Upper lobe of left lung (tissue), 6 donors: ENCODE results near the gene WNT8B. TPM values are rescaled to one million over a fixed set of nuclear protein-coding genes. Genes with fewer than 3 reads are reported as not detected.

ENCODE experiments used
- ATAC-seq, 2 donors: fragments of 200-7000 bp; cut with Tn5 transposase; one replicate each; pipeline ENCODE4 v1.9.1; 2022; ENCODE audit warnings: mild to moderate bottlenecking in 2 of 2, moderate library complexity in 2 of 2; ENCODE audit not compliant: low FRiP score in 2 of 2
- DNase-seq, 2 donors: peaks; one replicate each; pipeline ENCODE4 v3.0.0-alpha.2; 2019 to 2020
- H3K27ac ChIP-seq, 4 donors: fragments of 200-600 bp; sonication (generic); one replicate each; pipeline ENCODE4 v1.5.1; 2016 to 2019
- H3K27me3 ChIP-seq, 4 donors: fragments of 200-600 bp; sonication (generic); one replicate each; pipeline ENCODE4 v1.5.1; 2017 to 2019
- H3K36me3 ChIP-seq, 4 donors: fragments of 200-600 bp; sonication (generic); one replicate each; pipeline ENCODE4 v1.5.1; 2016 to 2019
- H3K4me1 ChIP-seq, 4 donors: fragments of 200-600 bp; sonication (generic); one replicate each; pipeline ENCODE4 v1.5.1; 2018 to 2019
- H3K4me3 ChIP-seq, 4 donors: fragments of 200-600 bp; sonication (generic); one replicate each; pipeline ENCODE4 v1.5.1; 2017 to 2019; ENCODE audit warnings: mild to moderate bottlenecking in 2 of 4, moderate library complexity in 1 of 4
- H3K9me3 ChIP-seq, 4 donors: fragments of 200-600 bp; sonication (generic); one replicate each; pipeline ENCODE4 v1.5.1; 2018 to 2019
- CTCF ChIP-seq, 6 experiments: fragments of 450-650 bp in 4 of 6; fragments of 200-600 bp in 2 of 6; sonication (generic) in 2 of 6; IDR thresholded peaks; one replicate each; pipeline ENCODE4 v1.5.1; 2016 to 2019; ENCODE audit warnings: antibody characterized with exemption in 6 of 6
- EP300 ChIP-seq, 4 donors: sonication (generic); formaldehyde crosslinking; IDR thresholded peaks; one replicate each; pipeline ENCODE4 v1.5.1; 2017; ENCODE audit warnings: antibody characterized with exemption in 4 of 4, control low read depth in 2 of 4
- POLR2A ChIP-seq, 4 donors: fragments of 450-650 bp; IDR thresholded peaks; one replicate each; pipeline ENCODE4 v1.5.1; 2016 to 2017; ENCODE audit warnings: antibody characterized with exemption in 4 of 4, mild to moderate bottlenecking in 2 of 4
- POLR2AphosphoS5 ChIP-seq, 2 donors: sonication (generic); formaldehyde crosslinking; IDR thresholded peaks; one replicate each; pipeline ENCODE4 v1.5.1; 2017; ENCODE audit warnings: antibody characterized with exemption in 2 of 2
- WGBS, 2 donors: methylation state at CpG; one replicate each; pipeline ENCODE4 v1.1.5; 2017 to 2018; 5-methylcytosine and 5-hydroxymethylcytosine counted together
- total RNA-seq, 6 donors: library from RNA; depleted of rRNA in 4 of 6; stranded (reverse); fragments of >200 nt in 4 of 6; gene quantifications; one replicate each; pipeline versions ENCODE4 v1.1.0 to v1.2.1, GENCODE V29; 2016 to 2021
- donor health status: DM: no; HTN: no; CAD: no; lungs with moderate emphysema.
- donor health status: DM: no; HTN: yes; CAD: no; lungs with severe emphysema.

WNT8B gene
- total RNA-seq, 6 donors from 2014 or later = 0.17 TPM; not detected in 5

- Histone ChIP-seq H3K4me1 (peaks cover 0 to 6% (median 0%) of the 10 kb centered on the region in 4 donors), H3K27me3 (no peaks in the 10 kb centered on the region), H3K9me3 (no peaks in the 10 kb centered on the region), H3K4me3 (no peak overlapping the region), H3K36me3 (peaks cover 0 to 24% (median 12%) of the 10 kb centered on the region in 4 donors), H3K27ac (no peak overlapping the region)
- peak; percentile 12 to 67 for ATAC-seq
- DNase-seq = peak in 1 of 2 donors; percentile 36
- WGBS, 2 donors = 64 to 68% methylated on average over 7 of the region's 7 CpGs
- TF ChIP-seq EP300 (IDR thresholded peaks at IDR 0.05) (no peak), POLR2A (IDR thresholded peaks at IDR 0.05) (no peak), CTCF (IDR thresholded peaks at IDR 0.05) (no peak), POLR2AphosphoS5 (IDR thresholded peaks at IDR 0.05) (no peak)
Observed at GRCh38 chr10:100510533-100511308, 47.9 kb downstream of the WNT8B start.

GRCh38 chr10:100515612-100516011, 52.8 kb downstream of the WNT8B start:
- DNase-seq (no peak), ATAC-seq (no peak)
- peaks cover 5 to 20% (median 11%) of the 10 kb centered on the region in 4 donors for H3K4me1 ChIP-seq
- H3K36me3 ChIP-seq = peaks cover 0 to 5% (median 2%) of the 10 kb centered on the region in 4 donors
- H3K27ac ChIP-seq = no peak overlapping the region
- H3K9me3 ChIP-seq = no peaks in the 10 kb centered on the region
- no peak overlapping the region for H3K4me3 ChIP-seq
- H3K27me3 ChIP-seq = peaks cover 0 to 2% (median 0%) of the 10 kb centered on the region in 4 donors
- 72 to 75% methylated on average over 3 of the region's 3 CpGs for WGBS, 2 donors
- no peak for TF ChIP-seq POLR2A (IDR thresholded peaks at IDR 0.05)
- no peak for TF ChIP-seq EP300 (IDR thresholded peaks at IDR 0.05)
- TF ChIP-seq CTCF (IDR thresholded peaks at IDR 0.05) = no peak
- TF ChIP-seq POLR2AphosphoS5 (IDR thresholded peaks at IDR 0.05) = no peak

GRCh38 chr10:100516847-100517246, 54.0 kb downstream of the WNT8B start:
- Histone ChIP-seq H3K4me1 (peaks cover 5 to 17% (median 11%) of the 10 kb centered on the region in 4 donors), H3K36me3 (peaks cover 0 to 5% (median 2%) of the 10 kb centered on the region in 4 donors), H3K9me3 (no peaks in the 10 kb centered on the region), H3K27me3 (peaks cover 0 to 2% (median 0%) of the 10 kb centered on the region in 4 donors), H3K27ac (no peak overlapping the region), H3K4me3 (no peak overlapping the region)
- TF ChIP-seq EP300 (IDR thresholded peaks at IDR 0.05) (no peak), POLR2A (IDR thresholded peaks at IDR 0.05) (no peak), POLR2AphosphoS5 (IDR thresholded peaks at IDR 0.05) (no peak), CTCF (IDR thresholded peaks at IDR 0.05) (no peak)
- whole genome bisulfite sequencing, 2 donors = 92 to 100% methylated on average over 2 of the region's 2 CpGs
- DNase-seq (no peak), ATAC-seq (no peak)

- Histone ChIP-seq H3K27ac (no peak overlapping the region), H3K4me3 (peak overlapping the region in 2 of 4 donors; percentile 44 to 48), H3K9me3 (no peaks in the 10 kb centered on the region), H3K36me3 (peaks cover 3 to 12% (median 9%) of the 10 kb centered on the region in 4 donors), H3K4me1 (peaks cover 5 to 17% (median 11%) of the 10 kb centered on the region in 4 donors), H3K27me3 (peaks cover 0 to 2% (median 0%) of the 10 kb centered on the region in 4 donors)
- peak; percentile 79 to 85 for ATAC-seq
- peak in 1 of 2 donors; percentile 71 for DNase-seq
- WGBS, 2 donors = 16 to 21% methylated on average over 7 of the region's 7 CpGs
- TF ChIP-seq POLR2AphosphoS5 (IDR thresholded peaks at IDR 0.05) = no peak
- peak; percentile 55 to 78 (median 68) for TF ChIP-seq CTCF (IDR thresholded peaks at IDR 0.05)
Observed at GRCh38 chr10:100518761-100519241, 56.0 kb downstream of the WNT8B start.
